GM18498 (cell line): ENCODE measurements around the gene PKD1.
A peak's percentile ranks its signal among the peaks of the same experiment; 100 is the strongest.

ENCODE experiments used
- ATAC-seq: cut with Tn5 transposase; IDR thresholded peaks from one replicate; pipeline ENCODE4 v1.9.1; 2021; ENCODE audit warnings: mild to moderate bottlenecking, moderate library complexity; ENCODE audit not compliant: unreplicated experiment

The PKD1 gene

GRCh38 chr16:2170587-2171435 lies 35.1 kb upstream of the PKD1 start:
- no peak for ATAC-seq

- ATAC-seq = no peak
These were observed 34.4 kb upstream of the PKD1 start for GRCh38 chr16:2170080-2170479.

GRCh38 chr16:2167068-2167638 lies 31.5 kb upstream of the PKD1 start:
- ATAC-seq = no peak

GRCh38 chr16:2166263-2167067 lies 30.8 kb upstream of the PKD1 start:
- ATAC-seq = no peak

GRCh38 chr16:2165861-2166260 lies 30.2 kb upstream of the PKD1 start:
- no peak for ATAC-seq

GRCh38 chr16:2163211-2163881 lies 27.6 kb upstream of the PKD1 start:
- ATAC-seq = no peak

- no peak for ATAC-seq
These were observed 27.0 kb upstream of the PKD1 start for GRCh38 chr16:2162676-2163118.

- ATAC-seq = no peak
These were observed 26.2 kb upstream of the PKD1 start for GRCh38 chr16:2161911-2162310.

GRCh38 chr16:2160915-2161551 lies 25.3 kb upstream of the PKD1 start:
- no peak for ATAC-seq

GRCh38 chr16:2159175-2159838 lies 23.6 kb upstream of the PKD1 start:
- ATAC-seq = no peak

GRCh38 chr16:2158262-2158638 lies 22.6 kb upstream of the PKD1 start:
- no peak for ATAC-seq

- ATAC-seq = no peak
These were observed 22.0 kb upstream of the PKD1 start for GRCh38 chr16:2157480-2158261.

GRCh38 chr16:2156849-2157224 lies 21.1 kb upstream of the PKD1 start:
- no peak for ATAC-seq

GRCh38 chr16:2155977-2156848 lies 20.5 kb upstream of the PKD1 start:
- no peak for ATAC-seq

- ATAC-seq = peak; percentile 82
These were observed 19.6 kb upstream of the PKD1 start, which contains the start of gene TRAF7 for GRCh38 chr16:2155091-2155950. TRAF7 (plus strand) TSS chr16:2155782; CDS start chr16:2163921, 8,139 bp downstream.

GRCh38 chr16:2154533-2155090 lies 18.9 kb upstream of the PKD1 start:
- ATAC-seq = peak; percentile 0
